ENCODE results near the gene ZNF92.

GRCh38 chr7:65381742-65382141 is 8.1 kb downstream of the ZNF92 start:
- TF ChIP-seq CTCF (IDR thresholded peaks at IDR 0.05; ENCODE audit: borderline replicate concordance, extremely low read depth, low read length, poor library complexity, severe bottlenecking) (no peak), EZH2 (IDR thresholded peaks at IDR 0.05; ENCODE audit: borderline replicate concordance, low read depth, low read length, severe bottlenecking) (no peak)
